DND-41 (cell line): ENCODE data around the gene ESYT2.

Source experiments
- ATAC-seq: fragments of 200-7000 bp; cut with Tn5 transposase; 3 replicates; pipeline ENCODE4 v1.9.1; 2021; ENCODE audit warnings: low read depth; ENCODE audit not compliant: insufficient read depth
- DNase-seq: peaks from one replicate; pipeline ENCODE4 v3.0.0-alpha.2; 2020
- H2AFZ ChIP-seq: 2 replicates; pipeline ENCODE4 v1.6.0; 2012; ENCODE audit warnings: low read depth, low read length
- H3K27ac ChIP-seq: 2 replicates; pipeline ENCODE4 v1.5.1; 2012; ENCODE audit warnings: low read length, inconsistent platforms
- H3K27me3 ChIP-seq: fragments of 200-600 bp; sonication (generic); 2 replicates; pipeline ENCODE4 v1.6.0; 2012; ENCODE audit warnings: low read length, mild to moderate bottlenecking, inconsistent platforms; ENCODE audit not compliant: insufficient read depth, poor library complexity
- H3K36me3 ChIP-seq: 2 replicates; pipeline ENCODE4 v1.5.1; 2012; ENCODE audit warnings: low read length, inconsistent platforms; ENCODE audit not compliant: insufficient read depth
- H3K4me1 ChIP-seq: 2 replicates; pipeline ENCODE4 v1.5.1; 2012; ENCODE audit warnings: mild to moderate bottlenecking, low read length; ENCODE audit not compliant: insufficient read depth
- H3K4me2 ChIP-seq: 2 replicates; pipeline ENCODE4 v1.6.0; 2012; ENCODE audit warnings: mild to moderate bottlenecking, moderate library complexity, low read length, inconsistent platforms; ENCODE audit not compliant: insufficient read depth
- H3K4me3 ChIP-seq, 2 experiments: fragments of 200-600 bp in 1 of 2; shearing (Covaris generic) in 1 of 2; 2 replicates each; pipeline ENCODE4 v1.5.1; 2012 to 2016; ENCODE audit warnings: inconsistent platforms in 2 of 2, low read length in 2 of 2, mild to moderate bottlenecking in 2 of 2, low read depth in 1 of 2, moderate library complexity in 1 of 2
- H3K79me2 ChIP-seq: 2 replicates; pipeline ENCODE4 v1.6.0; 2012; ENCODE audit warnings: low read length, inconsistent platforms; ENCODE audit not compliant: insufficient read depth
- H3K9ac ChIP-seq: 2 replicates; pipeline ENCODE4 v1.6.0; 2012; ENCODE audit warnings: low read depth, mild to moderate bottlenecking, inconsistent platforms, low read length, moderate library complexity
- H3K9me3 ChIP-seq: 2 replicates; pipeline ENCODE4 v1.5.1; 2012; ENCODE audit warnings: low read length, moderate library complexity, mild to moderate bottlenecking, inconsistent platforms; ENCODE audit not compliant: insufficient read depth, severe bottlenecking
- H4K20me1 ChIP-seq: 2 replicates; pipeline ENCODE4 v1.6.0; 2012; ENCODE audit warnings: low read length; ENCODE audit not compliant: insufficient read depth
- EZH2 ChIP-seq: IDR thresholded peaks from 3 replicates; pipeline ENCODE4 v1.6.1; 2012; ENCODE audit warnings: borderline replicate concordance, low read depth, mild to moderate bottlenecking, moderate library complexity, low read length, inconsistent platforms; ENCODE audit not compliant: severe bottlenecking
- TF ChIP-seq, protein P1 (sequence below): IDR thresholded peaks from 2 replicates; pipeline ENCODE4 v1.5.1; 2012; ENCODE audit warnings: borderline replicate concordance, low read length, moderate library complexity, mild to moderate bottlenecking; ENCODE audit not compliant: poor library complexity, severe bottlenecking; ENCODE audit errors: extremely low read depth

The ESYT2 gene

DNA sequence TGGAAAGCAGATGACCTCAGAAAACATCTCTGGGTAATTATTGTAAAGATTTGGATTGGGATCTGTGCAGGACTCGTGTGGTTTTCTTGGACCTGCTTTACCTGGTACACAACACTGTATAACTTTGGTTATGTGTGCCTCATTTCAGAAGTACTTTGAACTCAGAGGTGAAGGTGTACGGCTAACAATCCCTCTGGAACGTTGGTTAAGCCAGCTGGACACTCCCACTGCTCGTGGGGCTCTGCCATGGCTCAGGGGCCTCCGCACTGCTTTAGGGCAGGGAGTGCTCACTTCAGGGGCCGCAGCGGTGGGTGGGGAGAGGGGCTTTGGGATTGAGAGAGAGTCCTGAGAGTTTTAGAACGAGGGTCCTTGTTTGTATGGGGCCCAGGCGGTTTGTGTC lies 40.6 kb upstream of the ESYT2 start:
- TF ChIP-seq EZH2 = no peak
- TF ChIP-seq, protein P1, sequence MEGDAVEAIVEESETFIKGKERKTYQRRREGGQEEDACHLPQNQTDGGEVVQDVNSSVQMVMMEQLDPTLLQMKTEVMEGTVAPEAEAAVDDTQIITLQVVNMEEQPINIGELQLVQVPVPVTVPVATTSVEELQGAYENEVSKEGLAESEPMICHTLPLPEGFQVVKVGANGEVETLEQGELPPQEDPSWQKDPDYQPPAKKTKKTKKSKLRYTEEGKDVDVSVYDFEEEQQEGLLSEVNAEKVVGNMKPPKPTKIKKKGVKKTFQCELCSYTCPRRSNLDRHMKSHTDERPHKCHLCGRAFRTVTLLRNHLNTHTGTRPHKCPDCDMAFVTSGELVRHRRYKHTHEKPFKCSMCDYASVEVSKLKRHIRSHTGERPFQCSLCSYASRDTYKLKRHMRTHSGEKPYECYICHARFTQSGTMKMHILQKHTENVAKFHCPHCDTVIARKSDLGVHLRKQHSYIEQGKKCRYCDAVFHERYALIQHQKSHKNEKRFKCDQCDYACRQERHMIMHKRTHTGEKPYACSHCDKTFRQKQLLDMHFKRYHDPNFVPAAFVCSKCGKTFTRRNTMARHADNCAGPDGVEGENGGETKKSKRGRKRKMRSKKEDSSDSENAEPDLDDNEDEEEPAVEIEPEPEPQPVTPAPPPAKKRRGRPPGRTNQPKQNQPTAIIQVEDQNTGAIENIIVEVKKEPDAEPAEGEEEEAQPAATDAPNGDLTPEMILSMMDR = no peak
- DNase-seq = no peak
- Histone ChIP-seq H3K4me2 (no peak overlapping the region), H3K9me3 (no peaks in the 10 kb centered on the region), H3K27ac (0 out of 2 replicates have a peak overlapping the region, but pooled peaks have one; percentile 22), H3K9ac (no peak overlapping the region), H2AFZ (no peak overlapping the region), H3K79me2 (peaks cover 35% of the 10 kb centered on the region), H3K27me3 (no peaks in the 10 kb centered on the region), H3K4me3 (no peak overlapping the region), H3K36me3 (peaks cover 40% of the 10 kb centered on the region), H3K4me1 (peaks cover 23% of the 10 kb centered on the region; the same call in 1 of the 2 replicates), H4K20me1 (no peaks in the 10 kb centered on the region)
- ATAC-seq = no peak

DNA sequence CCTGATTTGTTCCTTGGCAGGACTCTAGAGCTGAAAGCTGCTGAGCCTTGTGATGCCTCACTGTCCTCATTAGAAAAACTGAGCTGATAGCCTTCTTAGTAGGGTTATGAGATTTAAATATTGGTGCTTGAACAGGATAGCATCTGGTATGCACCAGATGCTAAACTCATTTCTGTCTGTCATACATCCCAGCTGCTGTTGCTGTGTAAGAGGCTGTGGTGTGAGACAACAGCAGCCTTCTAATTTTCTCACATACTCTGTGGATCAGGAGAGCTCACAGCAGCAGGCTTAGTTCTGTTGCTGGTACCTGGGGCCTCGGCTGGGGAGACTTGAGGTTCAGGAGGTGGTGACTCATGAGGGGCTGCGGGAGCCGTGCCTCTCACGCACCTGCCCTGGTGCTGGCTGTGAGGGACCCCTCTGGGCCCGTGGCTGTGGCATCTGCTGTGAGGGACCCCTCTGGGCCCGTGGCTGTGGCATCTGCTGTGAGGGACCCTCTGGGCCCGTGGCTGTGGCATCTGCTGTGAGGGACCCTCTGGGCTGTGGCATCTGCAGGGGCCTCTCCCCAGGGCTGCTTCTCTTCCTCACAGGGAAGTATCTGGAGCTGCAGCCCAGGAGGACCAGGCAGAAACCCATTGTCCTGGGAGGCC lies 39.6 kb upstream of the ESYT2 start:
- Histone ChIP-seq H3K27me3 (no peaks in the 10 kb centered on the region), H2AFZ (no peak overlapping the region), H3K4me2 (no peak overlapping the region), H3K9me3 (no peaks in the 10 kb centered on the region), H3K36me3 (peaks cover 30% of the 10 kb centered on the region), H3K79me2 (peaks cover 45% of the 10 kb centered on the region), H4K20me1 (no peaks in the 10 kb centered on the region), H3K4me1 (peaks cover 33% of the 10 kb centered on the region), H3K4me3 (no peak overlapping the region), H3K9ac (0 out of 2 replicates have a peak overlapping the region, but pooled peaks have one; percentile 12), H3K27ac (peak overlapping the region; percentile 64)
- TF ChIP-seq EZH2 = no peak
- TF ChIP-seq, protein P1 = no peak
- ATAC-seq (peak; percentile 45), DNase-seq (peak; percentile 33)

DNA sequence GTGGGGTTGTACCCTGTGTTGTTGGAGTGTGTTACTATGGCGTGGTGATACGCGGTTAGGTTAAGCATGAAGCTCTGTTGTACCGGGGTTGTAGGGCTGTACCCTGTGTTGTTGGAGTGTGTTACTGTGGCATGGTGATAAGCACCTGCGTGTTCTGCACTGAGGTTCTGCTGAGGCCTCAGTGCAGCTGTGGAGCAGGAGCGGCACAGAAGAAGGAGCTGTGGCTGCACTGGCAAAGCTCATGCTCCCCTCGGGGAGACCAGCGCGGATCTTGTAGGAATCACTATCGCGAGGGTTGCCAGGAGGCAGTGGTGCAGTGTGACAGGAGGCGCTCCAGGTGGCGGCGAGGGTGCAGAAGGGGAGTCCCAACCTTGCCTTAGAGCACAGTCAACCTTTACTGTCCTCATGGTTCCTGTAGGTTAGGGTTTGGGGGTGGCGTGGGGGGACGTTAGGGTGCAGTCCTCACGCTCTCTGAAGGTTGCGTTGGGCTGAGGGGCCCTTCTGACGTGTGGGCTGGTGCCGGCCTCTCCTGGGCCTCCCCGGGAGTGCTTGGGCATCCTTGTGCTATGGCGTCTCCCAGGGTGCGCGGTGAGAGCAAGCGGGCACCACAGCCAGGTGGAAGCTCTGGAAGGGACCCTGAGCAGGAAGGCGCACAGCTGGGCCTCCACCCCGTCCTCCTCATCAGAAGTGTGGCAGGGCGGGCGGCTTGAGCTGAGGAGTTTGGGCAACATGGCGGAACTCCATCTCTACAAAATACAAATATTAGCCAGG lies 38.1 kb upstream of the ESYT2 start:
- H3K79me2 ChIP-seq = peaks cover 46% of the 10 kb centered on the region
- no peak overlapping the region for H2AFZ ChIP-seq

More for the DNA sequence above, 38.1 kb upstream of the ESYT2 start:
- H3K27me3 ChIP-seq = no peaks in the 10 kb centered on the region
- ATAC-seq (no peak), DNase-seq (no peak)
- no peak overlapping the region for H3K9ac ChIP-seq
- H4K20me1 ChIP-seq = no peaks in the 10 kb centered on the region
- TF ChIP-seq, protein P1 = peak; percentile 23
- TF ChIP-seq EZH2 = no peak
- H3K36me3 ChIP-seq = peaks cover 21% of the 10 kb centered on the region
- peak overlapping the region; percentile 20 for H3K27ac ChIP-seq
- no peak overlapping the region for H3K4me2 ChIP-seq
- peaks cover 42% of the 10 kb centered on the region for H3K4me1 ChIP-seq
- no peaks in the 10 kb centered on the region for H3K9me3 ChIP-seq
- H3K4me3 ChIP-seq = no peak overlapping the region
